ACC112 (cell line): ENCODE results near the gene AMELY.

ENCODE experiments used
- H2AFZ ChIP-seq: fragments of 200-600 bp; sonication (generic); one replicate; pipeline ENCODE4 v1.6.0; 2017; ENCODE audit warnings: antibody characterized with exemption, low read length; ENCODE audit not compliant: unreplicated experiment
- H3K27ac ChIP-seq: fragments of 200-600 bp; sonication (generic); 2 replicates; pipeline ENCODE4 v1.5.1; 2014; ENCODE audit warnings: low read depth, mild to moderate bottlenecking, antibody characterized with exemption, low read length, moderate library complexity
- H3K27me3 ChIP-seq: fragments of 200-600 bp; sonication (generic); 2 replicates; pipeline ENCODE4 v1.6.1; 2014; ENCODE audit warnings: mild to moderate bottlenecking, antibody characterized with exemption, low read length, moderate library complexity, mixed read lengths; ENCODE audit not compliant: insufficient read depth
- H3K36me3 ChIP-seq: fragments of 200-600 bp; sonication (generic); 2 replicates; pipeline ENCODE4 v1.6.1; 2016; ENCODE audit warnings: mild to moderate bottlenecking, antibody characterized with exemption, low read length, moderate library complexity, mixed read lengths; ENCODE audit not compliant: insufficient read depth
- H3K4me1 ChIP-seq: fragments of 200-600 bp; sonication (generic); one replicate; pipeline ENCODE4 v1.6.1; 2016; ENCODE audit warnings: low read length, mixed read lengths; ENCODE audit not compliant: insufficient read depth, unreplicated experiment, control insufficient read depth
- H3K4me3 ChIP-seq: fragments of 200-600 bp; sonication (generic); 2 replicates; pipeline ENCODE4 v1.5.1; 2014; ENCODE audit warnings: mild to moderate bottlenecking, low read depth, low read length
- H3K79me2 ChIP-seq: fragments of 200-600 bp; sonication (generic); one replicate; pipeline ENCODE4 v1.6.0; 2016; ENCODE audit warnings: low read length; ENCODE audit not compliant: control insufficient read depth, unreplicated experiment, insufficient read depth

AMELY gene

GRCh38 chrY:6911253-6911881 is at the start of gene AMELY:
AMELY (minus strand) TSS chrY:6911752; CDS start chrY:6872608, 39,144 bp downstream.
- Histone ChIP-seq H3K4me1 (no peaks in the 10 kb centered on the region), H3K27ac (no peak within 1 kb of the TSS), H3K79me2 (no peaks in the 10 kb centered on the region), H3K27me3 (peaks cover 35% of the 10 kb centered on the region), H3K4me3 (no peak within 1 kb of the TSS), H2AFZ (no peak within 1 kb of the TSS), H3K36me3 (no peaks in the 10 kb centered on the region)

DNA sequence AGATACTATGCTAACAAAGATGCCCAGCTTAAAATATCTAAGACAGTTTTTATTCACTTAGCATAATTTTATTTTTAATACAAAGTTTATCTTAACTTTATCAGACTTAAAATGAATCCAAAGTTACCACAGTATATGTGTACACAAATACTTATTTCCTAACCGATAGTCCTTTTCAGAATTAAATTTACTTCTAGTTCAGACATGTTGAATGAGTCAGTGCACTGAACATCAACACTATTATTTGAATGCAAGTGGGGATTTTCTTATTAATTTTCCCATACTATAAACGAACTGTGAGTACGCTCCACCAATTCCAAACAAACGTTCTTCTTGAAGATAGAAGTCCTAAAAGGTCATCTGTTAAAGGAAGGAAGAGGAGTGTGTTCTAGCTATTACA is 38.4 kb upstream of the AMELY start:
- no peaks in the 10 kb centered on the region for H3K36me3 ChIP-seq
- no peaks in the 10 kb centered on the region for H3K27me3 ChIP-seq
- H2AFZ ChIP-seq = no peak overlapping the region
- no peaks in the 10 kb centered on the region for H3K79me2 ChIP-seq
- no peak overlapping the region for H3K27ac ChIP-seq
- H3K4me3 ChIP-seq = no peak overlapping the region
- no peaks in the 10 kb centered on the region for H3K4me1 ChIP-seq

- H3K36me3 ChIP-seq = no peaks in the 10 kb centered on the region
- no peaks in the 10 kb centered on the region for H3K4me1 ChIP-seq
- H3K79me2 ChIP-seq = no peaks in the 10 kb centered on the region
- H3K4me3 ChIP-seq = no peak overlapping the region
- no peak overlapping the region for H3K27ac ChIP-seq
- H2AFZ ChIP-seq = no peak overlapping the region
- H3K27me3 ChIP-seq = no peaks in the 10 kb centered on the region
Measured at GRCh38 chrY:6948378-6948777, 36.8 kb upstream of the AMELY start.

DNA sequence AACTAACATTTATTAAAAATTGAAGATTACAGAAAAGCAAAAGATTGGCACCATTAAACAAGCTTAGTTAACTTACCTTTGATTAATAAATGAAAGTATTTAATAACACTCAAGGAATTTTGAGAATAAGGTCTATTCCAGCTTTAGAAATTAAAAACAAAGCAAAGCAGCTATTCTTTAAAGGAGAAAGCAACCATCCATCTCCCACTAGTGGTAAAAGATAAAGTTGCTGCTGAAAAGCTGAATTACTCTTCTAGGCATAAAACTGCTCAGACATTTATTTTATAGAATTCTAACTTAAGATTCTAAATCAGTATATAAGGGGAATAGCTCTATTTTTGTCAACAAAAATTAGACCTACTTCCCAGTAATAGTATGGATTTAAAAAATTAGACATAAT is 36.1 kb upstream of the AMELY start:
- H3K27me3 ChIP-seq = no peaks in the 10 kb centered on the region
- H3K27ac ChIP-seq = no peak overlapping the region
- H3K4me3 ChIP-seq = no peak overlapping the region

DNA sequence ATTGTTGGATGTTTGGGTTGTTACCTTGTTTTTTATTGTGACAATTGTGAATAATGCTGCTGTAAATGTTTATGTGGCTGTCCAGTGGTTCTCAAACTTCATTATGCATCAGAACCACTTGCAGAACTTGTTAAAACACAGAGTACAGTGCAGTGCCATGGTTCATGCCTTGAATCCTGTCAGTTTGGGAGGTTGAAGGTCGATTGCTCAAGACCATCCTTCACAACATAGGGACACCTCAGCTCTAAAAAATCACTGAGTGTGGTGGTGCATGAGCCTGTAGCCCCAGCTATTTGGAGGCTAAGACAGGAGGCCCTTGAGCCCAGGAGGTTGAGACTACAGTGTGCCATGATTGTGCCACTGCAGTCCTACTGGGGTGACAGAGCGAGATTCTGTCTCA is 23.9 kb upstream of the AMELY start:
- Histone ChIP-seq H2AFZ (no peak overlapping the region), H3K79me2 (no peaks in the 10 kb centered on the region), H3K4me3 (no peak overlapping the region), H3K4me1 (no peaks in the 10 kb centered on the region), H3K27ac (no peak overlapping the region), H3K27me3 (no peaks in the 10 kb centered on the region), H3K36me3 (no peaks in the 10 kb centered on the region)

More for the DNA sequence above, 36.1 kb upstream of the AMELY start:
- no peaks in the 10 kb centered on the region for H3K4me1 ChIP-seq
- no peak overlapping the region for H2AFZ ChIP-seq
- no peaks in the 10 kb centered on the region for H3K79me2 ChIP-seq
- no peaks in the 10 kb centered on the region for H3K36me3 ChIP-seq

DNA sequence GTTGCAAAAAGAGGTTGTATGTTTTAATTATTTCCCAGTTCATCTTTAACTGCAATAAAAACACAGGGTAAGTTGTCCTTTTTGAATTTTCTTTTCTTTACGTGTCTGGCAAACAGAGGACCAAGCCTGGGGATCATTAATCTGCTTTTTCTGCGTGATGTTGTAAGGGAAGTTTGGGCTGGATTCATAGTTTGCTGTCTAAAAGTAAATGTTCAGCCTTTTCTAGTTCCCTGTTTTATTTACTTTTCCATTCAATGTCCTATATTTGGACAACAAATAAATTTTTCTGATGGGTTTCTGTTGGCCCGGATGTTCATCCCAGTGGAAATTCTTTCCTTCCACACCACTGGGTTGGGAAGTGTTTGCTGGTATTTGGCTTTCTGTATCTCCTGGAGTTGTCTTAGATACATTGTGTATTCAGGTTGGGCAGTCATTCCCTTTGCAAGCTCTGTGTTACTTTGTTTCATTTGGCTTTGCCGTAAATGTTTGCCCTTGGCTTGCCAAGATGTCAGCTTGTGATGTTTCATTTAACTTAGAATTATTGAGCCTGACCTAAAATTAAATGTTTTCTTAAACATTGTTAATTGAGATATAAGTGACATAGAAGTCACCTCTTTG is 20.3 kb upstream of the AMELY start:
- no peaks in the 10 kb centered on the region for H3K36me3 ChIP-seq
- H3K27ac ChIP-seq = no peak overlapping the region
- H3K27me3 ChIP-seq = no peaks in the 10 kb centered on the region
- H3K79me2 ChIP-seq = no peaks in the 10 kb centered on the region
- no peaks in the 10 kb centered on the region for H3K4me1 ChIP-seq
- no peak overlapping the region for H3K4me3 ChIP-seq
- no peak overlapping the region for H2AFZ ChIP-seq

DNA sequence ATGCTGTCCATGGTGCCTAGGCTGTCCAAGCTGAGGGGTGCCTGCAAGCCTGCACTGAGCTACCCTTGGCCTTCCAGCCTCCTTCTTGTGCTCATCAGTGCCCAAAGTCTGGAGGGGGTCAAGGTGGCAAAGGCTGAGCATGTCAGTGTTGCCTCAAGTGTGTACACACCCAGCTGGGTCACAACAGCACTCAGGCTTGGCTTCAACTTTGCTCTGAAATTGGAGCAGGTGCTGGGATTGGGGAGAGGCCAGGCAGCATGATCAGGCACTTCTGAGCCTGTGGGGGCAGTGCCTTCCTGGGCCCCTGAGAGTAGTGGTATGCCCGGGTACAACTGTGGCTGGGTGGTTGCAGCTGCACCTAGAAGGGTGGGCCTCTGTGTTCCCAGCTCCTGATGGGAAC is 17.7 kb upstream of the AMELY start:
- Histone ChIP-seq H3K4me1 (no peaks in the 10 kb centered on the region), H3K27me3 (no peaks in the 10 kb centered on the region), H3K27ac (no peak overlapping the region), H3K36me3 (no peaks in the 10 kb centered on the region), H3K79me2 (no peaks in the 10 kb centered on the region), H3K4me3 (no peak overlapping the region), H2AFZ (no peak overlapping the region)

DNA sequence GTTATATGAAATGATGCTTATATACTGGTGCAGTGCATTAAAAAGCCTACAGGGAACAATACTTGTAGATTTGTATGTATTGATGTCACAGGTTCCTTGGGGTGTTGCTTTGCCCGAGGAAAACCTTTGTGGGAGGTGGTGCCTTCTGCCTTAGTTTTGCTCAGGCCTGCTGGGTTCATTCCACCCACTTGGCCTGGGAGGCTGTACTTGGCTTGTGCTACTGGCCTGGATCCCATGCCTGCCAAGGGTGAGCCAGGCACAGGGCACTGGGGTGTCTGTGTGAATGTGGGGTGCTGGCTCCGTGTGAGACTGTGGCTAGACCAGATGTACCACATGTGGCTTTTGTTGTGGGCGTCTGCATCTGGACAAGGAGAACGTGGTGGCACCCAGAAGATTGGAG is 16.7 kb upstream of the AMELY start:
- H3K27ac ChIP-seq = no peak overlapping the region
- H2AFZ ChIP-seq = no peak overlapping the region
- H3K4me1 ChIP-seq = no peaks in the 10 kb centered on the region
- H3K4me3 ChIP-seq = no peak overlapping the region
- no peaks in the 10 kb centered on the region for H3K36me3 ChIP-seq
- H3K79me2 ChIP-seq = no peaks in the 10 kb centered on the region
- H3K27me3 ChIP-seq = no peaks in the 10 kb centered on the region

- no peak overlapping the region for H2AFZ ChIP-seq
- no peaks in the 10 kb centered on the region for H3K36me3 ChIP-seq
- no peaks in the 10 kb centered on the region for H3K79me2 ChIP-seq
- H3K4me1 ChIP-seq = no peaks in the 10 kb centered on the region
- H3K27me3 ChIP-seq = no peaks in the 10 kb centered on the region
- H3K4me3 ChIP-seq = no peak overlapping the region
- H3K27ac ChIP-seq = no peak overlapping the region
Measured at GRCh38 chrY:6921061-6921460, 9.5 kb upstream of the AMELY start.

DNA sequence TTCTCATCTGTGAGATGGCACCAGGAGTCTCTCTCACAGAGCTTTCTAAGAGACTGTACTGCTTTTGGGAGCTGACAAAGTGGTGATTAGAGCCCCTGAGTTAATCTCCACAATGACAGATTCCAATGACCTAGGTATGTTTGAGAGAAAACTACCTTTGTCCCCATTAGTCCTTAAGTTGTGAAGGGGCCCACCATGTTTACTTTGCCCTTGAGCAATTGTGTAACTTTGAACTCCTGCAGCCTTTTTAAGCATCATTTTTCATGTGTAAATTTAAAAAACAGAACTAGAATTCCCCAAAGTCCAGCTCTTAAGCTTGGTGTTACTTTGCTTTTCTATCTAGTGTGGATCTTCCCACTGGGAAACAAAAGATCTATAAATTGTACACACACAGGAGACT is 1.8 kb upstream of the AMELY start:
- Histone ChIP-seq H3K27ac (no peak overlapping the region), H3K27me3 (peaks cover 35% of the 10 kb centered on the region)

More for the DNA sequence above, 1.8 kb upstream of the AMELY start:
- Histone ChIP-seq H3K79me2 (no peaks in the 10 kb centered on the region), H3K36me3 (no peaks in the 10 kb centered on the region), H3K4me3 (no peak overlapping the region), H3K4me1 (no peaks in the 10 kb centered on the region), H2AFZ (no peak overlapping the region)
